Duodenal mucosa (tissue), 2 donors: ENCODE data around the gene BOD1.

Experiments
- H3K27ac ChIP-seq: one replicate; pipeline ENCODE4 v1.7.0; 2013; ENCODE audit warnings: low read depth, low read length
- H3K27me3 ChIP-seq, 2 donors: one replicate each; pipeline ENCODE4 v1.7.0; 2013; ENCODE audit warnings: low read length in 2 of 2, control low read depth in 1 of 2; ENCODE audit not compliant: insufficient read depth in 2 of 2, control insufficient read depth in 1 of 2
- H3K36me3 ChIP-seq, 2 donors: one replicate each; pipeline ENCODE4 v1.7.0; 2013; ENCODE audit warnings: low read length in 2 of 2, control low read depth in 1 of 2; ENCODE audit not compliant: insufficient read depth in 2 of 2, control insufficient read depth in 1 of 2
- H3K4me1 ChIP-seq, 2 donors: one replicate each; pipeline ENCODE4 v1.7.0; 2013; ENCODE audit warnings: low read length in 2 of 2, control low read depth in 1 of 2; ENCODE audit not compliant: insufficient read depth in 2 of 2, control insufficient read depth in 1 of 2
- H3K4me3 ChIP-seq, 2 donors: one replicate each; pipeline ENCODE4 v1.7.0; 2013; ENCODE audit warnings: low read length in 2 of 2, low read depth in 1 of 2
- H3K9ac ChIP-seq, 2 donors: one replicate each; pipeline ENCODE4 v1.7.0; 2013; ENCODE audit warnings: low read length in 2 of 2, low read depth in 1 of 2
- H3K9me3 ChIP-seq, 2 donors: one replicate each; pipeline ENCODE4 v1.7.0; 2013; ENCODE audit warnings: low read length in 2 of 2, control low read depth in 1 of 2; ENCODE audit not compliant: control insufficient read depth in 1 of 2

Gene BOD1

DNA sequence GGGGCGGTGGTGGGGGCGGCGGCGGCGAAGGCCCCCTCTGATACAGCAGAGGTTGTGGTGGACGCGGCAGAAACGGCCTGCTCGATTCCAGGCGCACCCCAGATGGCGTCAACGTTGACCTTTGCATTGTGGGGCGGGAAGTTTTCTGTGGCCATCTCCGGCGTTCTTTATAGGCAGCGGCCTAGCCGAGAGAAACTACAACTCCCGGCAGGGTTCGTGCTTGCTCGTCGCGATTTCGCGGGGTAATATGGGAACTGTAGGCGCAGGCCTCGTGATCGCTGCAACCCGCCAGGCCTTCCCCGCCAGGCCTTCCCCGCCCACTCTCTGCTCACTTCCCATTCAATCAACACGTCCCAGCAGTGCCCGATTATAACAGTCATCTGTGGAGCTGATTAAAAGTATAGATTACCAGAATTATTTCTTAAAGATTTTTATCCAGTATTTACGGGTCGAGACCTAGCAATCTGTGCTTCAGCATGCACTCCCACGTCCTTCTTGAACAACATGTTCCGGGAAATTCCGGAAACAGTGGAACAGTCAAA lies at the start of gene BOD1:
TSS of gene BOD1 (minus strand) at position 74 of the 542 bp plus-strand sequence. CDS start 214 bp downstream, outside the sequence.
- H3K4me1 ChIP-seq = peaks cover 22 to 28% of the 10 kb centered on the region in 2 donors

DNA sequence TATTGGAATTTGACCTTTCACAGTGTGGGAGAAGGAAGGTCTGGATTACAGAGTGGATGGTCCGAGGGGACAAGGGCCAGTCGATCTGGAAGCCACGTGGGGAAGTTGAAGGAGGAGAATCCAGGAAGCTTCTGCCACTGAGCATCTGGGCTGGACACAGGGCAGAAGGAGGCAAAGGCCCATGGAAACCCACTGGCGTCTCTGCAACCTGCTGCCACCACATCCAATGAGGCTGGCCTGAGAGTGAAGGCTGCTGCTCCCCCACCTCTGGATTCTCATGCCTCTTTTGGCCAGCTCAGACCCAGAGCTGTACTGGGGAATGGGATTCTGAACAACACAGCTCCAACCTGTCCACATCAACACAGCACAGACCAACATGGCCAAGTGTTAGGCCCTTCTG lies 48.9 kb upstream of the BOD1 start:
- Histone ChIP-seq H3K4me1 (peaks cover 0 to 7% of the 10 kb centered on the region in 2 donors), H3K9ac (no peak overlapping the region), H3K27me3 (no peaks in the 10 kb centered on the region), H3K27ac (no peak overlapping the region), H3K9me3 (peaks cover 0 to 6% of the 10 kb centered on the region in 2 donors), H3K36me3 (no peaks in the 10 kb centered on the region), H3K4me3 (no peak overlapping the region)

More for the DNA sequence above, at the start of gene BOD1:
- H3K9ac ChIP-seq = peak within 1 kb of the TSS; percentile 56 to 72
- no peaks in the 10 kb centered on the region for H3K27me3 ChIP-seq
- H3K4me3 ChIP-seq = peak within 1 kb of the TSS; percentile 75 to 77
- no peaks in the 10 kb centered on the region for H3K9me3 ChIP-seq
- H3K36me3 ChIP-seq = peaks cover 8 to 14% of the 10 kb centered on the region in 2 donors
- peak within 1 kb of the TSS; percentile 90 for H3K27ac ChIP-seq

DNA sequence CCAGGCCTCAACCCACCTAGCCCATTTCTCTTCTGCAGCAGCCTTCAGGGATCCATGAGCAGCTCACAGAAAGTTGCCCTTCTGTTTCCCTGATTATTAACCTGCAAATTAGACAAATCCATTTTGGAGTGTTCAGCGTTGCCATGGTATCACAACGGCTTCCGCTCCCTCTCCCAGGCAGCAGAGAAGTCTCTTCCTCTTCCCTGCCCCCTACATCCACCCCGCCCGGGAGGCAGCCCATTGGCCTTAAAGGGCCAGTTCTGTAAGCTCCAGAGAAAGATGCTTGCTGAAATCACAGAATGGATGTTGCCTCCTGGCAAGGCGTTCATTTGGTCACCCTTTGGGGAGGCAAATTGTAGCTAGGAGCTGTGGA lies 47.7 kb upstream of the BOD1 start:
- Histone ChIP-seq H3K27me3 (no peaks in the 10 kb centered on the region), H3K4me3 (no peak overlapping the region), H3K36me3 (no peaks in the 10 kb centered on the region), H3K9ac (no peak overlapping the region), H3K4me1 (peaks cover 0 to 7% of the 10 kb centered on the region in 2 donors), H3K9me3 (peaks cover 4 to 5% of the 10 kb centered on the region in 2 donors), H3K27ac (no peak overlapping the region)

DNA sequence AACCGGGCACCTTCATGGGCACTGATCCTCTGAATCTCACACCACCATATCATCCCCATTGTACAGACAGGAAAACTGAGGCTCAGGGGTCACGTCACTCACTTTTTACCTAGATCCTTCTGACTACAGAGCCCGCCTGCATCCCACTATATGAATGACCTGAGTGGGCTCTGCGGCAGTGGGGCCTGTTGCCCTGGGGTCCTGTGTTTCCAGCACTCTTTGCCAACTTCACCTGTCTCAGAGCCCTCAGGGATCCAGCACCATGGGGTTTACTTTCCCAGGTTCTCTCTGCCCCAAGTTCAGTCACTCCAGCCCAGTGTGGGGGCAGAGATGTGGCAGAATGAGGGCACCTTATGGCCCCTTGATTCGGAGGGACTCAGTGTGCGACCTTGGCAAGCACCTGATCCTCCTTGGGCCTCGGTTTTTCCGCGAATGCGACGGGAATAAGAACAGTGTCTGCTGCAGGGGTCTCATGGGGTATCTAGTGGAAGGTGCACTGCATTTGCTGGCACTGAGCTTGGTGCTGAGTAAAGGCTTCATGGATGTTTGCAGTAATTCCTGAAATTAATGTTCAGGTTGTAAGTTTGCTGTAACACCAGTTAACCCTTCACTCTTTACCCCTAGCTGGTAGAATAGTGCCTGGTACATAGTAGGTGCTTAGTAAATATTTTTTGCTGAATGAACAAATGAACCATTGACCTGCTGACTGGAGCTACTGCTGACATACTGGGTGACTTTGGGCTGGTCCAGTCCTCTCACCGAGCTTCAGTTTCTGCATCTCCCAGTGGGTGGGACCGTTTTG lies 47.1 kb upstream of the BOD1 start:
- Histone ChIP-seq H3K27ac (no peak overlapping the region), H3K9ac (no peak overlapping the region), H3K27me3 (no peaks in the 10 kb centered on the region), H3K36me3 (no peaks in the 10 kb centered on the region), H3K9me3 (peaks cover 0 to 5% of the 10 kb centered on the region in 2 donors), H3K4me3 (no peak overlapping the region), H3K4me1 (peaks cover 0 to 7% of the 10 kb centered on the region in 2 donors)

DNA sequence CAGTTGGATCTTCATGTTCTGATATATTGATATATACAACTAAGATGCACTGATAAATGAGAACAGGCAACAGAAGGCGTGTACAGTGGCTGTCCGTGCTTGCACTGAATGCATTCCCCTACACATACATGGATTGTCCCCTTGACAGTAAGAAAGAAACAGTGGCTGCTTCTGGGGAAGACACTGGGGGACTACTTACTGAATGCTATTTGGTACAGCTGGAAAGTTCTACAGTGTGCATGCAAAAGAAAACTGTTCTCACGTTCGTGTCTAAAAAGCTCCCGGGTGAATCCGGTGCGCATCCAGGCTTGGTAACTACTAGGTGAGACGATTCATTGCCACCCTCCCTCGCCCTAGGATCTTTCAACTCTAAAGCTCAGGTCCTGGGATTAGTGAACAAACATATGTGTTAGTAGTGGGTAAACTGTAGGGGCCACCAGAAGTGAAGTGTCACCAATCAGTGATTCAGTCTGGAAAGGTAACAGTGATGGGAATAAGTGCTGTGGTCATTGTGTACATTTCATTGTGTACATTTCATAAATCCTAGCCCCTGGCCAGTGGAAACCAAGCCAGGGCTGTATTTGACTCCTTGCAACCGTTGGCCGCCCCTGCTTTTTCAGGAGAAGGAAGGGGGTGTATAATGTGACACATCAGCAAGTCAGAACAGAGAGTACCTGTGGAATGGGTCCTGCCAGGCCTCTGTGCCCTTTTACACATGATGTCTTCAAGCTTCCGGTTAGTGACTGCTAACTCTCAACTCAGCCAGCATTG lies 46.3 kb upstream of the BOD1 start:
- H3K36me3 ChIP-seq = no peaks in the 10 kb centered on the region
- H3K27ac ChIP-seq = no peak overlapping the region
- no peaks in the 10 kb centered on the region for H3K27me3 ChIP-seq
- peaks cover 0 to 7% of the 10 kb centered on the region in 2 donors for H3K4me1 ChIP-seq
- H3K9ac ChIP-seq = no peak overlapping the region
- H3K4me3 ChIP-seq = no peak overlapping the region
- H3K9me3 ChIP-seq = peaks cover 0 to 5% of the 10 kb centered on the region in 2 donors

DNA sequence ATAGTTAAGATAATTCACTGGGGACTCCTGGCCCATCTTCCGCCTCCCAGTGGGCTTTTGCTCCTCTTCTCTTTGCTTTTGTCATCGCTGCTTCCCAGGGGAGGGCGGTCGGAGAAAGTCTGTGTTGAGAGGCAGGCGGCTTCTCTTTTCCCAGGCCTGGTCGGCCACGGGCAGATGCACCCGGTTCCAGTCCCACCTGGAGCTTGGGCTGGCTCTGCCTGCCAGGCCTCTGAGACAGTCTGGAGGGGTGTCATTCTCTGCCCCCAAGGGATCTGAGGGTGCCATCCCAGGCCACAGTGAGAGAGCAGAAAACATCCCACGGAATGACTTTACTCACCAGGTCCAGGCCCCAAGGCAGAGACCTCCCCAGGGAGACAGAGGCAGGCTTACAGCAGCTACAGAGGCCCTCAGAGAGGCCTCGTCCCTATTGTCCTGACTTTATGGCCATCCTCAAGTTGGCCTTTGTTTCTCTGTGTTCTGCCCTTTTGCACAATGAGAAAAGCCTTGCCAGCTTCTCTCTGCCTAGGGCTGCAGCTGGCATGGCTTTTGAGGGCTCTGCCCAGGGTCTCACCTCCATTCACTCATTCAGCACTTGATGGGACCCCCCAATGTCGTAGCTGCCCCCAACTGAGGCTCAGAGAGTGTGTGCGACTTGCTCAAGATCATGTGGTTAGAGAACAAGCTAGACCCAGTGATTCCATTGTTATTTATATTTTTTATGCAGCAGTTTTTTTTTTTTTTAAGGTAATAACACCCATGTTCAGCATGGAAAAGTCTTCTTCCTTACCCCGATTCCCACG lies 44.2 kb upstream of the BOD1 start:
- Histone ChIP-seq H3K9ac (no peak overlapping the region), H3K27ac (no peak overlapping the region), H3K9me3 (peaks cover 0 to 5% of the 10 kb centered on the region in 2 donors), H3K4me3 (no peak overlapping the region), H3K36me3 (no peaks in the 10 kb centered on the region), H3K4me1 (peaks cover 0 to 7% of the 10 kb centered on the region in 2 donors), H3K27me3 (no peaks in the 10 kb centered on the region)

DNA sequence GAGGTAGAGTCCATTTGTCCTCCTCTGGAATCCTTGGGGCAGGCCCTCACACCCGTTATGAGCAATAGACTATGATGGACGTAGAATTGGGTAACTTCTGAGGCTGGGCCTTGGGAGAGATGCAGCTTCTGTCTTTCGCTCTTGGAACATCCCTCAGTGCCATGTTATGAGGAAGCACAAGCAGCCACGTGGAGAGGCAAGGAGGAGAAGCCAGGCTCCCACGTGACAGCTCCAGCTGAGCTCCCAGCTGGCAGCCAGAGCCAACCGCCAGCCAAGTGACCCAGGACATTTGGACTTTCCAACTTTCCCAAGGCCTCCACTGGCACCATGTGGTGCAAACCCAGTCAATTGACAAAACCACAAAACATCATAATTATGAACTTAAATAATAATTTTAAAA lies 43.0 kb upstream of the BOD1 start:
- H3K9me3 ChIP-seq = peaks cover 0 to 5% of the 10 kb centered on the region in 2 donors
- H3K27ac ChIP-seq = no peak overlapping the region
- no peaks in the 10 kb centered on the region for H3K36me3 ChIP-seq
- no peak overlapping the region for H3K9ac ChIP-seq
- no peaks in the 10 kb centered on the region for H3K27me3 ChIP-seq
- no peak overlapping the region for H3K4me3 ChIP-seq
- H3K4me1 ChIP-seq = peaks cover 0 to 5% of the 10 kb centered on the region in 2 donors

DNA sequence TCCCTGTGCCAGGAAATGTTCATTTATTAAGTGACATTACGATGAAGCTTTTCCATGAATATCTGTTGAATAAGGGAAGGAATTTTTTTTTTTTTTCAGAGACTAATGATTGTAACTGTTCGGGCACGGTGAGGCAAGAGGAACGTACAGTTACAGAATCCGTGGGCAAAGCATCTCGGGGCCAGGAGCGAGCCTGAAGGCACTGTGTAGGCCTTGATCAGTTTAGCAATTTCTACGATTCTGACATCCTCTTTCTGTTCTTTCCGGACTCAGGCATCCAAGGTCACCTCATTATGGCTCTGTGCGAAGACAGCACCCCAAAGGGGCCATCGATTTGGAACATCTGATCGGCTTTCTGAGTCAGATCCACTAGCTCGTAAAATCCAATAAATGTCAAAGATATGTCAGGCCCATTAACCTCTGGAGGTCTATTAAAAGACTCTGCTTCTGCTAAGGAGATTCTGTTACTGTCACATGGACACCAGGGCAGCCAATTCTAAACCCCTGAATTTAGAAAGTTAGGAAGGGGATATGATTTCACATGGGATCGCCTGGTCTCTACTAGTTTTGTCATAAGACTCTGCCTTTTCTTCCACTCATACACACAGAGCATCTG lies 41.4 kb upstream of the BOD1 start:
- H3K9ac ChIP-seq = no peak overlapping the region
- no peaks in the 10 kb centered on the region for H3K27me3 ChIP-seq
- H3K4me3 ChIP-seq = no peak overlapping the region
- H3K27ac ChIP-seq = no peak overlapping the region
- H3K36me3 ChIP-seq = no peaks in the 10 kb centered on the region
- H3K9me3 ChIP-seq = peaks cover 0 to 8% of the 10 kb centered on the region in 2 donors
- no peaks in the 10 kb centered on the region for H3K4me1 ChIP-seq

DNA sequence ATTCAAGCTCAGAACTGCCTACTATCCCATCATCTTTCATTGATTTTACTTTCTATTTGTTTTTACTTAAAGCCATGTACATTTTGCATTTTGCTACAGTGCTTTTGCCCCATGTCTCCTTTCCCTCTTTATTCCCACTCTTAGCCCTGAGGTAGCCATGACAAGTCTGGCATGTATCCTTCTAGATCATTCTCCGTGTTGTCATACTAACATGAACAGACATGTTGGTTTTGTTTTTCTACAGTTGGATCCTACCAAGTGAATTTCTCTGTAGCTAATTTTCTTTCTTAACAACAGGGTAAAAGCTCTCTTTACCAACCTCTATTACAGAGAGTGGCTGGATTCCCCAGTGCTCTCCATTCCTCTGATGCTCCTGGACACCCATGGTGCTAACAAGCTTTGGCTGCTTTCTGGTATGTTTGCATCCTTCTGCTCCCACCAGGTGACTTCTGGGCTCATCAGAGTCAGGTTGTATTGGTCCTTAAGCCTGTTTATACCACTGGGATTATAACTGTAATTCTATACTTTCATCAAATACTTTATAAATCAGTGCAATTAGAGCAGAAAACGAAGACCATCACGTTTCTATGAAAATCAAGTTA lies 38.8 kb upstream of the BOD1 start:
- Histone ChIP-seq H3K4me3 (no peak overlapping the region), H3K27me3 (no peaks in the 10 kb centered on the region), H3K27ac (no peak overlapping the region), H3K9me3 (peaks cover 0 to 16% of the 10 kb centered on the region in 2 donors), H3K4me1 (no peaks in the 10 kb centered on the region), H3K36me3 (no peaks in the 10 kb centered on the region), H3K9ac (no peak overlapping the region)
